Gastroesophageal sphincter (tissue), 3 donors: ENCODE data around the gene RRP1B.

Experiments used
- CTCF ChIP-seq, 4 experiments: fragments of 200-600 bp in 2 of 4; fragments of 450-650 bp in 2 of 4; sonication (generic) in 1 of 4; IDR thresholded peaks; one replicate each; pipeline ENCODE4 v1.5.1; 2017 to 2019; ENCODE audit warnings: antibody characterized with exemption in 4 of 4, mild to moderate bottlenecking in 2 of 4, moderate library complexity in 2 of 4
- EP300 ChIP-seq: sonication (generic); formaldehyde crosslinking; IDR thresholded peaks from one replicate; pipeline ENCODE4 v1.6.1; 2017; ENCODE audit warnings: antibody characterized with exemption, mild to moderate bottlenecking
- POLR2A ChIP-seq, 2 donors: fragments of 450-650 bp; IDR thresholded peaks; one replicate each; pipeline ENCODE4 v1.6.1; 2017; ENCODE audit warnings: antibody characterized with exemption in 2 of 2, mild to moderate bottlenecking in 2 of 2, moderate library complexity in 1 of 2

GRCh38 chr21:43743947-43744346 is 84.6 kb downstream of the RRP1B start:
- TF ChIP-seq CTCF (IDR thresholded peaks at IDR 0.05), result no peak
- TF ChIP-seq POLR2A (IDR thresholded peaks at IDR 0.05), result no peak
- TF ChIP-seq EP300, result no peak
